ENCODE data around the gene HNF1B. TPM values are rescaled to one million over a fixed set of nuclear protein-coding genes. Genes with fewer than 3 reads are reported as not detected.

The HNF1B gene
- total RNA-seq, 2 donors from 2014 or later = 0.50 TPM; not detected in 1

GRCh38 chr17:37732316-37732715, 12.5 kb downstream of the HNF1B start:
- H3K36me3 Mint-ChIP-seq (ENCODE audit: low read depth) = no peaks in the 10 kb centered on the region
- H3K27ac Mint-ChIP-seq = no peak overlapping the region
- ATAC-seq (replicated peaks) = no peak
- H3K4me1 Mint-ChIP-seq = no peaks in the 10 kb centered on the region
- H3K27me3 Mint-ChIP-seq = peaks cover 21% of the 10 kb centered on the region
- H3K4me3 Mint-ChIP-seq = no peak overlapping the region
- H3K9me3 Mint-ChIP-seq = no peaks in the 10 kb centered on the region

DNA sequence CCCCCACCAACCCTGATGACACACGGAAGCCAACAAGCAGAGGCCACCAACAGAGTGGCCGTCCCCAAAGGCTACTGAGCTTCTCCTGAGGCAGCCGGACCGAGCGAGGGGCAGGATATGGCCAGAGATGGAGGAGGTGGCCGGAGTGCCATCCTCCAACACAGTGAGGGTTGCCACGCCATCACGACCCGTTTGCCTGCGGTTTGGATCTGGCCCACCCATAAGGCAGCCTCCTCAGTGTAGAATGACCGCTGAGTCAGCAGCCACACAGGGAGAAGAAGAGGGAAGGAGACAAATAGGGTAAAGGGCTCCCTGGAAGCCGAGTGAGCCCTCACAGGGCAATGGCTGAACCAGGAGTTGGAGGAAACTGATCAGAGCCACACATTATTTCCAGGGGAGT, 13.8 kb downstream of the HNF1B start:
- Mint-ChIP-seq H3K36me3 (ENCODE audit: low read depth) (no peaks in the 10 kb centered on the region), H3K27me3 (peaks cover 8% of the 10 kb centered on the region), H3K4me3 (no peak overlapping the region), H3K9me3 (no peaks in the 10 kb centered on the region), H3K27ac (no peak overlapping the region), H3K4me1 (no peaks in the 10 kb centered on the region)
- no peak for ATAC-seq (replicated peaks)

GRCh38 chr17:37729905-37730304, 15.0 kb downstream of the HNF1B start:
- H3K9me3 Mint-ChIP-seq = no peaks in the 10 kb centered on the region
- no peaks in the 10 kb centered on the region for H3K36me3 Mint-ChIP-seq (ENCODE audit: low read depth)
- H3K27me3 Mint-ChIP-seq = peaks cover 8% of the 10 kb centered on the region
- H3K4me1 Mint-ChIP-seq = no peaks in the 10 kb centered on the region
- no peak overlapping the region for H3K27ac Mint-ChIP-seq
- no peak for ATAC-seq (replicated peaks)
- no peak overlapping the region for H3K4me3 Mint-ChIP-seq

DNA sequence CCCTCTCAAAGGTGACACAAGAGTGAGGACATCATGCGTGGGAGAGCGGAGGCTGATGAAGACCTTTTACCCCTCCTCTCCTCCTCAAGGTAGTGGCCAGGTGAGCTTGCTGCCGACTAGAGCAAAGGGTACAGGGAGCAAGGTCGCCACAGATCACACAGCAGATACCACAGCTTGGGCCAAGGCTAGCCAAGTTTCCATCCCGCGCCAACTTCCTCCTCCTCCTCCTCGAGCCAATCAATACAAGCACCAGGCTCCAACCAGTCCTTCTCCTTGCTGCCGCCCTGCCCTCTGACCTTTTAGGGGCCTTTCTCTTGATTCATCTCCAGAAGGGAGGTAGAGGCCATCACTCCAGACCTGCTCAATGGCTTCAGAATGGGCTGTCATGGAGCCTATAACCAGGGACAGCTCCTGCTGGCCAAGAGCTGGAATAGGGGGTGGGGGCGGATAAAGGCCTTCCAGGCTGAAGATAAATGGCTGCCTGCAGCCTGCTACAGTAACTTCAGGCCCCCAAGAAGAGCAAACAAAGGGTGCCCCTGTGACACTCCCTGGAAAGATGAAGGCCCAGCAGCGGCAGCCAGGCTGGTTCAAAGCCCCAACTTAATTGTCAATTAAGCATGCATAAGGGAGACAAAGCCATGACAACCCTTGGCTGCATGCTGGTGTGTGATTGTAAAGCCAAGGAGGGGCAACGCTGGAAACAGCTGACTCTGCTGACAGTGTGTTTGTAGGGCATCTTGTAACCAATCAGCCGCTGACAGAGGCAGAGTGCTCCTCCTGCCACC, 17.8 kb downstream of the HNF1B start:
- H3K27me3 Mint-ChIP-seq = peaks cover 8% of the 10 kb centered on the region
- no peaks in the 10 kb centered on the region for H3K36me3 Mint-ChIP-seq (ENCODE audit: low read depth)
- no peak overlapping the region for H3K27ac Mint-ChIP-seq
- H3K4me3 Mint-ChIP-seq = no peak overlapping the region
- ATAC-seq (replicated peaks) = no peak
- no peaks in the 10 kb centered on the region for H3K4me1 Mint-ChIP-seq
- no peaks in the 10 kb centered on the region for H3K9me3 Mint-ChIP-seq

DNA sequence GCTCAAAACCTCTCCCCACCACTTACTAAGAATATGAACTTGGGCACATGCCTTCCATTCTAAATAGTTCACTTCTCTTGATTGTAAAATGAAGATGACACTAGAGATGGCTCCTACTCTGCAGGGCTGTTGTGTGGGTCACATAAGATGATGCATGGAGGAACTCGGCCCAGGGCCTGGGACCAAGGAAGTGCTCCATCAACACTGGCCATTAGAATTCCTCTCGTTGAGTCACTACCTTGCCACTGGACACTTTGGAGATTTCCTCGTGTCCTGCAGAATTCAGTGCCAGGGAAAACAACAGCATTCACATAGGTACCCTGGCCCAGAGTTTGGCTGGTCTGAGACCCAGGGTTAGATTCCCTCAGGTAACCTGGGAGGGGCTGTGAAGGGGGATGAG, 18.6 kb downstream of the HNF1B start:
- no peak overlapping the region for H3K4me3 Mint-ChIP-seq
- H3K36me3 Mint-ChIP-seq (ENCODE audit: low read depth) = no peaks in the 10 kb centered on the region
- no peak for ATAC-seq (replicated peaks)
- no peaks in the 10 kb centered on the region for H3K4me1 Mint-ChIP-seq
- no peak overlapping the region for H3K27ac Mint-ChIP-seq
- no peaks in the 10 kb centered on the region for H3K9me3 Mint-ChIP-seq
- H3K27me3 Mint-ChIP-seq = peaks cover 9% of the 10 kb centered on the region

- Mint-ChIP-seq H3K4me3 (no peak overlapping the region), H3K9me3 (no peaks in the 10 kb centered on the region), H3K27me3 (peaks cover 3% of the 10 kb centered on the region), H3K36me3 (ENCODE audit: low read depth) (no peaks in the 10 kb centered on the region), H3K27ac (no peak overlapping the region), H3K4me1 (no peaks in the 10 kb centered on the region)
- ATAC-seq (replicated peaks) = no peak
Measured at GRCh38 chr17:37725601-37726146, 19.2 kb downstream of the HNF1B start.

DNA sequence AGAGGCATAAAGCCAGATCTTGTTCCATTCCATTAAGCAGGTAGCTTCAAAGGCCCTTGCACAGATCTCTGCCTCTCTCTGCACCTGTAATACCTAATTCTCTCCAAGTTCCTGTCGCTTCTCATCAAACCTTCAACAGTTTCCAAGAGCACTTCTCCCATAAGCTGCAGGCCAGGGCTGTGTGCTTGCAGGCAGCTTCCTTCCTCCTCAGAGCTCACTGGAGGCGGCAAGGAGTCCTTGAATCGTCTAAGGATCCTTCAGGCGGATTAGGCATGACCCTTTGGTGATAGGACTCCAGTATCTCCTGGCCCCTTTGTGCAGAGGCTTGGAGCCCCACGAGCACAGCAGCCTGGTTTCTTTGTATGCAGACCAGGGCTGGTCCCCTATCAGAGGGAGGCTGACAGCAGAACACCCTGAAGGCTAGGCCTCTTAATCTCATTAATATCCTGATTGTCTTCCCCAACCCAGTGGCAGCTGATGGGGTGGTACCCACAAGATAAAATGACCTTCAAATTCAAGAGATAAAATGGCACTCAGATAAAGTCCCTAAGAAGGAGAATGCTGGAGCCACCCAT, 19.8 kb downstream of the HNF1B start:
- Mint-ChIP-seq H3K27me3 (peaks cover 4% of the 10 kb centered on the region), H3K36me3 (ENCODE audit: low read depth) (no peaks in the 10 kb centered on the region), H3K4me1 (no peaks in the 10 kb centered on the region), H3K27ac (no peak overlapping the region), H3K9me3 (no peaks in the 10 kb centered on the region), H3K4me3 (no peak overlapping the region)
- no peak for ATAC-seq (replicated peaks)

DNA sequence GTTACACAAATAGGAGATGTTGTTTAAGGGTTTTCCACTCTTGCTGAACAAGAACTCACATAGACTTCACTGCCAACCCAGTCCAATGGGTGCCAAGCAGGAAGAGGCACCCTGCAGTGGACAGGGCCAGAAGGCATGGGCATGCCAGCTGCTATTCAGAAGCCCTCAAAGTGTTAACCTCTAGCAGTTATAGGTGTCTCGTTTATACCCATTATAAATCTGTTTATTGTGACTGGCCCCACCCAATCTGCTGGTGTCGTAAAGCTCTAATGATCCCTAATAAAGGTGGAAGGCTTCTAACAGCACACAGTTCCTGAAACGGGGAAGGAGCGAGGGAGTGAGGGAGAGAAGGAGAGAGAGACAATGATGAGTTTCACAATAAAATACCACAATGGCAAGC, 23.9 kb downstream of the HNF1B start:
- Mint-ChIP-seq H3K36me3 (ENCODE audit: low read depth) (no peaks in the 10 kb centered on the region), H3K4me1 (no peaks in the 10 kb centered on the region), H3K27ac (no peak overlapping the region), H3K9me3 (no peaks in the 10 kb centered on the region), H3K4me3 (no peak overlapping the region), H3K27me3 (peaks cover 18% of the 10 kb centered on the region)
- ATAC-seq (replicated peaks) = no peak

DNA sequence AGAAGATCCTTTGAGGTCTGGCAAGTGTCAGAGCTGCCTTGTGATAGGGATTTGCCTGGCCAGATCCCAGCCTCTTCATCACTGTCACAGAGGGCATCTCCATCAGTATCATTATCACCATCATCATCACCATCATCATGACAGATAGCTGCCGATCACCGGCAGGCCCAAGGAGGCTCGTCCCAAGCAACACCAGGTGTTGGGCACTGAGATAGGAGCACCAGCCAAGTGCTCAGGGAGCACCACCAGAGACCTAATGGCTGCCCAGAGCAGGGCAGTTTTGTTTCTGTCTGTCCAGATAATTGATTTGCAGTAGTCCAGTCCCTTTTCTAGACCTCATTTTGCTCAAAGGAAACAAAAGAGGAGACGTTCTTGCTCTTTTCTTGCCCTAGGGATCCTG, 25.0 kb downstream of the HNF1B start:
- ATAC-seq (replicated peaks) = no peak
- no peak overlapping the region for H3K4me3 Mint-ChIP-seq

DNA sequence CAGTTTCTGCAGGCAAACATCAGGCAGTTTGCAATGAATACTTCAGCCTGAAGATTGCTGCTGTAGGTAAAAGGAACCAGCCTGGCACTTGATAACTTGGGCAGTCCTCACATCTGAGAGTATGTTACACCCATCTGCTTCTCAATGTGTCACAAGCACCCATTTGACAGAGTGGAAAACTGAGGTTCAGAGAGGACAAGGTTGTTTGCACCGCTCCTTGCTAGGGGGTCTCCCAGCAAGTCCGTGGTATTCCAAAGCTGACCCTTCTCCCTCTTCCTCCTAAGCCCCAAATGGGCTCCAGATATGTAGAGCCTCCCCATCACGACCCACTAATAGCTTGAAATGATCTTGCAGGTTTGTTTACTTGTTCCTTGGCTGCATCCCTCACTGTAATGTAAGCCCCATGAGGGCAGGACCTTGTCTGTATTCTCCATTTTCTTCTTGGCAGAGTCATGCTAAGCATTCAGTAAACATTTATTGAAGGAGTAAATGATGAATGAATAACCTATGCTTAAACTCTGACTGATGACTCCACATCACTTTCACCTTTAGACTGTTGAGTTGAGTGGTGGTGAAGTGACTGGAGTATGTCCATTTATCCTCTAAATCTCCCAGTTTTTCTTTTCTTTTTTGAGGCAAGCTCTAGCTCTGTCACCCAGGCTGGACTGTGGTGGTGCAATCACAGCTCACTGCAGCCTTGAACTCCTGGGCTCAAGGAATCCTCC, 26.4 kb downstream of the HNF1B start:
- H3K27ac Mint-ChIP-seq = no peak overlapping the region
- H3K27me3 Mint-ChIP-seq = peaks cover 27% of the 10 kb centered on the region
- H3K4me3 Mint-ChIP-seq = no peak overlapping the region
- no peak for ATAC-seq (replicated peaks)
- H3K4me1 Mint-ChIP-seq = no peaks in the 10 kb centered on the region
- no peaks in the 10 kb centered on the region for H3K36me3 Mint-ChIP-seq (ENCODE audit: low read depth)
- no peaks in the 10 kb centered on the region for H3K9me3 Mint-ChIP-seq

More for the DNA sequence above, 25.0 kb downstream of the HNF1B start:
- no peaks in the 10 kb centered on the region for H3K4me1 Mint-ChIP-seq
- no peaks in the 10 kb centered on the region for H3K36me3 Mint-ChIP-seq (ENCODE audit: low read depth)
- peaks cover 25% of the 10 kb centered on the region for H3K27me3 Mint-ChIP-seq
- H3K27ac Mint-ChIP-seq = no peak overlapping the region
- H3K9me3 Mint-ChIP-seq = no peaks in the 10 kb centered on the region

GRCh38 chr17:37717627-37718323, 27.1 kb downstream of the HNF1B start:
- H3K9me3 Mint-ChIP-seq = no peaks in the 10 kb centered on the region
- H3K4me3 Mint-ChIP-seq = no peak overlapping the region
- H3K4me1 Mint-ChIP-seq = no peaks in the 10 kb centered on the region
- no peaks in the 10 kb centered on the region for H3K36me3 Mint-ChIP-seq (ENCODE audit: low read depth)
- H3K27me3 Mint-ChIP-seq = peaks cover 27% of the 10 kb centered on the region
- no peak for ATAC-seq (replicated peaks)
- no peak overlapping the region for H3K27ac Mint-ChIP-seq

DNA sequence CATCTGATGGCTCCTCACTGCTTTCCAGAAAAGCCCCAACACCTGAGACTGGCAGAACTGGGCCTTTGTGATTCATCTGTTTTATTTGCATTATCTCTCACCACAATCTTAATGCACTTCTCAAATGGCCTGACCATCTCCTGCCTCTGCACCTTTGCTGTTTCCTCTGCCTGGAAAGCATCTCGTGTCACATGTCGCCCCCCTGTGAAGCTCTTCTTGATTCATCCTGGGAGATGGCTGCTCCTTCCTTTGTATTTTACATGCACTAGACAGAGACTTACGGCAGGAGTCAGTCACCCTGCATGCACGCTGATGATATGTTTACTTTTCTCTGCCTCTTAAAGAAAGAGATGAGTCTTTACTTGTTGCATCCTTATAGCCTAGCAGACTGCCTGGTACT, 30.0 kb downstream of the HNF1B start:
- ATAC-seq (replicated peaks) = no peak
- no peaks in the 10 kb centered on the region for H3K9me3 Mint-ChIP-seq
- H3K27me3 Mint-ChIP-seq = peaks cover 35% of the 10 kb centered on the region
- no peaks in the 10 kb centered on the region for H3K36me3 Mint-ChIP-seq (ENCODE audit: low read depth)
- no peaks in the 10 kb centered on the region for H3K4me1 Mint-ChIP-seq
- H3K4me3 Mint-ChIP-seq = no peak overlapping the region
- no peak overlapping the region for H3K27ac Mint-ChIP-seq

- H3K27ac Mint-ChIP-seq = no peak overlapping the region
- no peak overlapping the region for H3K4me3 Mint-ChIP-seq
- no peaks in the 10 kb centered on the region for H3K9me3 Mint-ChIP-seq
- peaks cover 33% of the 10 kb centered on the region for H3K27me3 Mint-ChIP-seq
- H3K36me3 Mint-ChIP-seq (ENCODE audit: low read depth) = no peaks in the 10 kb centered on the region
- ATAC-seq (replicated peaks) = no peak
- H3K4me1 Mint-ChIP-seq = no peaks in the 10 kb centered on the region
Measured at GRCh38 chr17:37713624-37714023, 31.2 kb downstream of the HNF1B start.

DNA sequence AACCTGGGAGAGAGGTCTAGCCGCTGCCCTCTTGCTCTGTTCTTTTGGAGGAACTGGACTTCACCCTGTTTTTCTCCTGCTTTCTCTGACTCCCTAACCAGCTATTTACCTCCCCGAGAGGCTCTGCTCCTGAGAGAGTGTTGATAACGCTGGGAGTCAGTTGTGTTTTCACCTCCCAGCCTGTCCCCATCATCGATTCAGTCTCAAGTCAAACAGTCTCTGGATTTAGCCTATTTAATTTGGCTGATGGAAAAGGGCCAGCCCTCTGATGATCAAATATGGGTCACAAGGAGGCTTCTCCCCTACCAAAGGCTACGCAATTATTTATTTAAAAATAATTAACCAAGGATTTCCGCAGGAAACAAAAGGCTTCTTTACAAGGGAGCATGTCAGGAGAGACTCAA, 31.8 kb downstream of the HNF1B start:
- H3K27ac Mint-ChIP-seq = no peak overlapping the region
- no peak overlapping the region for H3K4me3 Mint-ChIP-seq
- peaks cover 34% of the 10 kb centered on the region for H3K27me3 Mint-ChIP-seq
- H3K4me1 Mint-ChIP-seq = no peaks in the 10 kb centered on the region
- no peak for ATAC-seq (replicated peaks)
- H3K36me3 Mint-ChIP-seq (ENCODE audit: low read depth) = no peaks in the 10 kb centered on the region
- no peaks in the 10 kb centered on the region for H3K9me3 Mint-ChIP-seq

Measured in activated T-helper 17 cell treated with anti-CD3 and anti-CD28 coated beads, Interleukin-2, amount 50 U/mL, for 72 hours (primary cell).